CD4-positive, alpha-beta T cell treated with Interleukin-10 for 1 hour (primary cell): ENCODE measurements around the gene OPALIN.

Experiments
- DNase-seq: peaks from one replicate; pipeline ENCODE4 v3.0.0-alpha.2; 2020

Gene OPALIN

DNA sequence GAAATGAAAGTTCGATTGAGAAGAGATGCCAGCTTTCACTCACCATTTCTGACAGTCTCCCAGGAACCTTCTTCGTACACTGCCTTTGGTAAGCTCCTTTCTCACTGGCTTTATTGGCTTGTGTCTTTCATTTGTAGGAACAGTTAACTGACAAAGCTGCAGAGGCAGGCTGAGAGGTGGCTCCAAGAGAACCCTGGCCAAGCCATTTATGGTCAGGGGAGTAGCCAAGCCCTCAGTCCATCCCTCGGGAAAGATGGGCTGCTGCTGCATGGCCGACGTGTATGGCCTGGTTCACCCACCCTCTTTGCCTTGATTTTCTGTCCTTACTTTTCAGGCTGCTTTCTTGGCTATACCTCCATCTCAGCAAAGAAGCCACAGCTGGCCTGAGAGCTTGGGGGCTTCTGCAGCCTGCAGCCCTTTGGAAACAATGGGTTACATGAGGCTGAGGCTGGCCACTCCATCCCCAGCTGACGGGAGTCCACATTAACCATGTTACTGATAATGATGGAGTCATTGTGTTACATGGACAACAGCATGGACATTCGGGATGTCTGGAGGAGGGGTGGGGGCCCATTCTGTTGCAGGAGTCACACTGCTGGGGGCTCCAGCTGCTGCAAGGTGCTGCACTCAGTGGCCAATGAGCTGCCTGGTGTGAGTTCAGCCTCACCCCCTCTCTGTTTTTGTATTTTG, at the start of gene OPALIN:
Gene OPALIN (minus strand): TSS at position 152 of the 690 bp plus-strand sequence. CDS start 106 bp downstream, at position 46.
- no peak for DNase-seq

DNA sequence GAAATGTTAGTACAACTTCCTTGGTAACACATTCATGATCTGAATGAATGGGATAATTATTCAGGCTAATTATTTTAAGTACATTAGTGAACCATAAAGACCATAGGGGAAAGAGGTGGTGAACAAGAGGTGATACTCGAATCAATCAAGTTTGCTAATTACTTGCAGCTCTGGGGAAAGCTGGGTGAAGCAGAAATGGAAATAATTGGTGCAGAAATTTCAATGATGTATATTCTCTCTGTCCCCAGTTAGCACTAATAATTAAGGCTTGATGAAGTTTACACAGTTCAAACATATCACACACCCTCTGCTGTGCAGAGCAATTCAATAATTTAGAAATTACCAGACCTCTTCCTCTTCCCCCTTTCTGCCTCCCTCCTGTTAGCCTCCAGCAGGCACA, 49.4 kb upstream of the OPALIN start:
- no peak for DNase-seq

DNA sequence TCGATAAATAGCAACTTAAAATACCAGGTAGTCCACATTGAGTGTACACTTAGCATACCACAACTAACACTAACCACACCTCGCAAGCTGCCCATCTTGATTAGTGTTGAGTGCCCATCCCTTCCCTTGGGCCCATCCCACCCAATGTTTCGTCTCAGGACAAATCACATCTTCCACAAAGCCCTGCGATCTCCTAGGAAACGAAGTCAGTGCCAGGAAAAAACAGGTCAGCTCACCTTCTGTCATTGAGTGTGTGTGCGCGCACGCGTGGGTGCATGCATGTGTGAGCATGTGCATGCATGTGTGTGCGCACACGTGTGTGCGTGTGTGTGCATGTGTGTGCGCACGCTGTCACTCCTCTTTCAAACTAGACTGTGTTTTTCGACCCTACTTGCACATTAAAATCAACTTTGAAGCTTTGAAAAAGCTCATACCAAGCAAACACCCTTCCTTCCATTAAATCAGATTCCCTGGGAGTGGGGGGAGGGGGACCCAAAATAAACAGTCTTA, 48.8 kb upstream of the OPALIN start:
- DNase-seq = no peak

- no peak for DNase-seq
Observed at GRCh38 chr10:96406091-96406490, 47.3 kb upstream of the OPALIN start.

- DNase-seq = no peak
Observed at GRCh38 chr10:96402417-96403305, 43.9 kb upstream of the OPALIN start.

GRCh38 chr10:96401036-96401435, 42.2 kb upstream of the OPALIN start:
- no peak for DNase-seq

- no peak for DNase-seq
Observed at GRCh38 chr10:96400465-96400864, 41.7 kb upstream of the OPALIN start.

GRCh38 chr10:96397902-96398301, 39.1 kb upstream of the OPALIN start:
- DNase-seq = no peak

DNA sequence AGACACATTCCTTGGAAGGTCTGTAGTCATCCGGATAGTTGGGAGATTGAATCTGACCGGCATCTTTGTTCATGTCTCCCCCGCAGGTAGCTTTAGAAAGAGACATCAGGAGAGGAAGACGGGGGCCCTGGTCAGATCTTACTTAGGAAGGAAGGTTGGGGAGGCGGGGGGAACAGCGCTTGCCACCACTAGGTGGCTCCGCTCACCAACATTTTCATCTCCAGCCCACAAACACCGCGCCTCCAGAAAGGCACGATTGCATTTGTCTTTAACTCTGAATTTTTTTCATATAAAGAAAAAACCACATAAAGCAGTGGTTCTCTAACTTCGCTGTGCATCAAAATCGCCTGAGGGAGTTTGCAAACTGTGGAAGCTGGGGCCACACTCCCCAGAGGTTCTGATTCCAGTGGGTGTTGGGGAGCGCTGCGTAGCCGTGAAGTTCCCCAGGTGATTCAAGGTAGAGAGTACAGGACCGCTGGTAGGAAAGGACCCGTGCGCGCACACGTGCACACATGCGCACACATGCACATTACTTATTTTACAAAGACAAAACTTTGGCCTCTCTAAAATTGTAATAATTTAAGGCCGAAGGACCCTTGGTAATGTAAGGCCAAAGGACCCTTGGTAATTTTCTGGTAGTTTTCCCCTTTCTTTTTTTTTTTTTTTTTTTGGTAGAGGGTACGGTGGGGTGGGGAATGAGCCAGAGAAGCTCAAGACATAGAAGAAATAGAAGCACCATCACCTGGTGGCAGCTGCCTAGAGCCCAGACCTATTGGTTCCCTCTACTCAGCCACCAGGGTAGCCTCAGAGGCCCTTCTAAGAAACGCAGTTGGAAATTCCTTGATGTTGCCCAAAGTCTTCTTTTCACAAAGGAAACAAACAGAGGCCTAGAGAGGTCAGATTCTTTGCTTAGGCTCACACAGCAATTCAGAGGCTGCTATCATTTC, 37.4 kb upstream of the OPALIN start:
- peak; percentile 55 for DNase-seq

GRCh38 chr10:96390460-96390864, 31.7 kb upstream of the OPALIN start:
- DNase-seq = no peak

DNA sequence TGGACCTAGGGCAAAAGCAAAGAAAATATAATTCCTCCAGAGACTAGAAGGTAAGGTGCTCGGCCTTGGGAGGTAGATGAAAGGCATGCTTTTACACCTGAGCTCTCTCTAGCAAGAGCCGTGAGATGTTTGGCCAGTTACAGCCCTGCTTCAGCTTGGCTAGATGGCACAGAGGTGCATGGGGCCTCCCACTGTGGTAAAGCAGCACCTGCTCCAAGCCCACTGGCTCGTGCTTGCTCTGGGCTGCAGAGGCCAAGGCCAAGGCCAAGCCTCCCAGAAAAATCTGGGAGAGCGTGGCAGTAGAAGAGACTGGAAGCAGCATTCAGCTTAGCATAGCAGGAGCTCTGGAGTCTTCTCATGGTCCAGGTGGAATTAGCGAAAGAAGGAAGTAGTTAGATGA, 31.0 kb upstream of the OPALIN start:
- DNase-seq = no peak

- no peak for DNase-seq
Observed at GRCh38 chr10:96387601-96388000, 28.8 kb upstream of the OPALIN start.

DNA sequence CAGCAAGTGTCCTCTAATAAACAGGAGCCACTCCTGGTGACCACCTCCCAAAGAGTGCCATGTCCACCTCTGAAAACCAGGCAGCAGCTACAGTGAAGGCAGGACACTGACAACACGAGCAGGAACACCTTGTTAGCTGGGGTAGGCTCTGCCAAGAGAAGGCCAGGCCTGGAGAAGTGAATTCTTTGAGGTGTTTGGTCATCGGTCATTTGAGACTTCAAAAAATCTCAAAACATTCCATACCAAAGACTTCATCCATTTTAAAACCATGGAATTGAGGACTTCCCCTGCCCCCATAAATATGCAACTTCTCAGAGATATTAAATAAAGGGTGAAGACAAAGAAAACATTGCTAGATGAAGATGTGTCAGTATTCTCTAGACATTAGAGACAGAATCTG, 28.4 kb upstream of the OPALIN start:
- no peak for DNase-seq

- no peak for DNase-seq
Observed at GRCh38 chr10:96384506-96384905, 25.7 kb upstream of the OPALIN start.

DNA sequence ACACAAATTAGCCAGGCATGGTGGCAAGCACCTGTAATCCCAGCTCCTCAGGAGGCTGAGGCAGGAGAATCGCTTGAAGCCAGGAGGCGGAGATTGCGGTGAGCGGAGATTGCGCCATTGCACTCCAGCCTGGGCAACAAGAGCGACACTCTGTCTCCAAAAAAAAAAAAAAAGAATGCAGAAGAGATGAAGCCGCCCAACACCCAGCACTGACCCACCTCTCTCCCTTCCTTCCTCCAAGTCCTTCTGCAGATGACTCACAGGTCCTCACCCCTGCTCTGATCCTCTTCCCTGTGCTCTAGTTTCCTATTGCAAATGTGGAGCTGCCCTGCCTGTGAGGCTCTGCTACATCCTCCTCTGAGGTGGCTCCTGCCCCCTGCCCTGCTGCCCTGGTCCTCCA, 22.0 kb upstream of the OPALIN start:
- no peak for DNase-seq

- DNase-seq = no peak
Observed at GRCh38 chr10:96379758-96380157, 21.0 kb upstream of the OPALIN start.

- DNase-seq = no peak
Observed at GRCh38 chr10:96378741-96379140, 19.9 kb upstream of the OPALIN start.

DNA sequence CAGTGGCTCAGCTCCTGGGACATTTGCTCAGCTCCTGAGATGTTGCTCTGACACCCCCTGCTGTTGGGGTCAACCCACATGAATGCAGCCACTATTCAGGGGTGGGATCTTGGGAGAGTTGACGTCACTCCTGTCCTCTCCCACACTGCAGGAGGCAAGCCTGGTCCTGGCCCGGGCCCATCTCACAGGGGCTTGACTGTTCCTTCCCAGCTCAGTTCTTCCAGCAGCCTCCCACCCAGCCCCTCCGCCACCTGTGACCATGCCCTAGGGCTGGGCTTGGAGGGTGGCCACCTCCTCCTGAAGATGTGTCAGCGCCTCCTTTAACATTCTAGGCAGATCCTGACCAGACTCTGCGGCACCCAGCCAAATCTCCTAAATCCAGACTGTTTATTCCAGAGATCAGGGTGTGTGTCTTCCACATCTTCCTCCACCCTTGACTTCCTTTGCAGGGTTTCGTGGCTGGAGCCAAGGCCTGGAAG, 19.1 kb upstream of the OPALIN start:
- no peak for DNase-seq

DNA sequence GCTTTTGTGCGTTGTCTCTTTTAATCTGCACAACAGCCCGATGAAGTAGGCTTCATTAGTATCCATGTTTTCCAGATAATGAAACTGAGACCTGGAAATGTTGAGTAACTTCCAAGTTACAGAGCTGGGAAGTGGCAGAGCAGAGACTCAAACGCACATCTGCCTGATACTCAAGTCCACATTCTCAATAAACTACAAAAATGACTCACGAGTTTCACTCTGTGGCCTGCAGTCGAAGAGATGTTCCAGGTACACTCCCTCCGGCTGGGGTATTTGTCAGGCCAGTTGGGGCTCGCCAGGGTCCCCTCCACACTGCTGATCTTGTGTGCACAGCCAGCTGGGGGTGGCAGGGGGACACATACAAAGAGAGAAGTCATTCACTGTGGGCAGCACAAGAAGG, 17.7 kb upstream of the OPALIN start:
- no peak for DNase-seq

DNA sequence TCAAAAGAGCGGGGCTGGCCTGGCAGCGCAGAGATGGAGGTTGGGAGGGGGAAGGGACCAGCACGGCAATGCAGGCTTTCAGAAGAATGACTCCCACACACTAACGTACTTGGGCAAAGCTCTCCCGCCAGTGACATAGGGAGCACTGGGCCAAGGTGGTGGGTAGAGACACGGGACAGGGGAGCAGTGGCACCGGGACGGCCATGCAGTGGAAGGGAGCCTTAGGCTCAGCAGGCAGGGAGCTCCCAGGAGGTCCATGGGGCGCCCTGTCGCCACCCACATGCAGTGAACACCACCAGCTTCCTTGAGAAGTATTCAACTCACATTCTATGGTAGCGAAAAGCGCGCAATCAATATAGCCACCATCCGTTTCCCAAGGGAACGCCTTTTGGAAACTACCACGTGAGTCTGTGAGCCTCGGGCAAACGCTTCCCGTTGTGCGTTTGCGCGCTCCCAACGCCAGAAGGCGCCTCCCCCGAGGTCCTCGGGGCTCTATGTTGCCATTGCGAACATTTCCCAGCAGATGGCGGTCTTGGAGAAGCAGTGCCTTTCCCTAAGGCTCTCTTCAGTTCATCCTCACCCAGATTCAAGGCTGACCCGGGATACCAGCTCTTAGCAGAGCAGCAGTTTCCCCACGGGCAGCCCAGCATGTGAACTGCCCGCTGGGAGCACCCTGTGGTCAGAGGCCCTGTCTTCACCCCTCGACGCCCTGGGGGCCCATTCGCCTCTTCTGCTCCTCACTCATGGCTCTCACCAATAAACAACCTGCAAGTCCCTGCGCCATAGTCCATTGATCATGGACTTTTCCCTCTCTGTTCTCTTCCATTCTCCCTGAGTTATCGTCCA, 16.4 kb upstream of the OPALIN start:
- DNase-seq = peak; percentile 70

DNA sequence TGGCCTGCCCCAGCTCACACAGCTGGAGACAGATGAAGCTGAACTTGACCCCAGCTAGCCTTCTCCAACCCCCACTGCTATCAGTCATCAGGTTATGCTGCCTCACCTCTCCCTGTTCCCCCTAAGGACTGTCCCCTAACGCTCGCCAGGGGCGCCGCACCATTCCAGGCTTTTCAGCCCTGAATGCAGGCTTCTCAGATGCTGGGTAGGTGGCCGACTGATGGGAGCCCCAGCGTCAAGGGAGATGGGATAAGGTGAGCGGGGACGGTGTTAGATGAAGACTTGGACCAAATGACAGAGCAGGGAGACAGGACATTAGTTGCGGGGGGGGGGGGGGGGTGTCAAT, 15.8 kb upstream of the OPALIN start:
- DNase-seq = no peak

GRCh38 chr10:96374004-96374403, 15.2 kb upstream of the OPALIN start:
- no peak for DNase-seq
